IMR-90 (cell line): ENCODE data around the gene CACNA2D3. TPM values are rescaled to one million over a fixed set of nuclear protein-coding genes. Genes with fewer than 3 reads are reported as not detected.

Experiments used
- ATAC-seq: fragments of 200-7000 bp; cut with Tn5 transposase; 2 replicates; pipeline ENCODE4 v1.9.1; 2020; ENCODE audit warnings: low read depth, mild to moderate bottlenecking, moderate library complexity
- BruUV-seq: library from RNA; stranded (reverse); fragments of 400-500 nt; replicated peaks from 2 replicates; lab custom pipeline; 2021; lab: Mats Ljungman, UMichigan
- CTCF ChIA-PET: fragments of 300-600 bp; formaldehyde crosslinking; extraction: SDS; loops from one replicate; lab custom pipeline; 2021; ENCODE audit warnings: antibody characterized with exemption; lab: Yijun Ruan, JAX
- POLR2A ChIA-PET: fragments of 300-600 bp; sonication (Branson Sonifier 250); formaldehyde crosslinking; loops from one replicate; lab custom pipeline; 2022; ENCODE audit warnings: antibody characterized with exemption; ENCODE audit not compliant: unreplicated experiment; lab: Charles Lee
- DNase-seq: peaks from one replicate; pipeline ENCODE4 v3.0.0; 2013
- H2AFZ ChIP-seq: replicated peaks from 2 replicates; pipeline ENCODE3; 2013; ENCODE audit warnings: low read length, mild to moderate bottlenecking; ENCODE audit not compliant: poor library complexity
- H2AK5ac ChIP-seq: 2 replicates; pipeline ENCODE4 v1.6.1; 2013; ENCODE audit warnings: low read depth, low read length, inconsistent platforms
- H2AK9ac ChIP-seq: replicated peaks from 2 replicates; pipeline ENCODE3; 2013; ENCODE audit warnings: mild to moderate bottlenecking, low read depth, low read length, moderate library complexity; ENCODE audit not compliant: poor library complexity
- H2BK120ac ChIP-seq: 2 replicates; pipeline ENCODE4 v1.6.1; 2013; ENCODE audit warnings: low read depth, low read length, inconsistent platforms
- H2BK15ac ChIP-seq: 3 replicates; pipeline ENCODE4 v1.6.1; 2013; ENCODE audit warnings: low read depth, low read length, inconsistent platforms
- H2BK20ac ChIP-seq: 2 replicates; pipeline ENCODE4 v1.6.1; 2013; ENCODE audit warnings: low read depth, mild to moderate bottlenecking, inconsistent platforms, low read length, moderate library complexity
- H2BK5ac ChIP-seq: 2 replicates; pipeline ENCODE4 v1.6.1; 2013; ENCODE audit warnings: mild to moderate bottlenecking, low read depth, low read length, inconsistent platforms; ENCODE audit not compliant: poor library complexity, severe bottlenecking
- H3K14ac ChIP-seq: replicated peaks from 2 replicates; pipeline ENCODE4 v1.6.1; 2013; ENCODE audit warnings: low read depth, low read length, inconsistent platforms
- H3K18ac ChIP-seq: 2 replicates; pipeline ENCODE4 v1.6.1; 2013; ENCODE audit warnings: low read depth, low read length, control low read depth
- H3K23ac ChIP-seq: 2 replicates; pipeline ENCODE4 v1.6.1; 2013; ENCODE audit warnings: low read depth, low read length, inconsistent platforms
- H3K27ac ChIP-seq: 2 replicates; pipeline ENCODE4 v1.5.1; 2013; ENCODE audit warnings: mild to moderate bottlenecking, control low read depth, low read length; ENCODE audit not compliant: insufficient read depth
- H3K27me3 ChIP-seq: 2 replicates; pipeline ENCODE4 v1.6.1; 2013; ENCODE audit warnings: low read length; ENCODE audit not compliant: control insufficient read depth, insufficient read depth
- H3K36me3 ChIP-seq: 2 replicates; pipeline ENCODE4 v1.6.1; 2013; ENCODE audit warnings: low read length, mixed read lengths; ENCODE audit not compliant: control insufficient read depth, insufficient read depth
- H3K4ac ChIP-seq: 2 replicates; pipeline ENCODE4 v1.6.1; 2013; ENCODE audit warnings: low read depth, low read length, inconsistent platforms
- H3K4me1 ChIP-seq: 2 replicates; pipeline ENCODE4 v1.6.1; 2013; ENCODE audit warnings: low read length, mixed read lengths; ENCODE audit not compliant: control insufficient read depth, insufficient read depth
- H3K4me2 ChIP-seq: 2 replicates; pipeline ENCODE4 v1.6.1; 2013; ENCODE audit warnings: low read depth, mild to moderate bottlenecking, control low read depth, low read length, moderate library complexity
- H3K4me3 ChIP-seq: 2 replicates; pipeline ENCODE4 v1.5.1; 2013; ENCODE audit warnings: low read depth, mild to moderate bottlenecking, control low read depth, low read length, moderate library complexity; ENCODE audit not compliant: insufficient read depth
- H3K56ac ChIP-seq: 2 replicates; pipeline ENCODE4 v1.6.1; 2013; ENCODE audit warnings: low read length, inconsistent platforms; ENCODE audit not compliant: insufficient read depth; ENCODE audit errors: extremely low read depth
- H3K79me1 ChIP-seq, 2 experiments: 2 replicates each; pipeline ENCODE4 v1.6.1; 2013; ENCODE audit warnings: low read length in 2 of 2, inconsistent platforms in 1 of 2, low read depth in 1 of 2
- H3K9ac ChIP-seq: 2 replicates; pipeline ENCODE4 v1.6.1; 2013; ENCODE audit warnings: low read depth, low read length, control low read depth
- H3K9me1 ChIP-seq: 2 replicates; pipeline ENCODE4 v1.6.1; 2013; ENCODE audit warnings: low read length, inconsistent platforms; ENCODE audit not compliant: insufficient read depth
- H3K9me3 ChIP-seq: 2 replicates; pipeline ENCODE4 v1.6.1; 2013; ENCODE audit warnings: low read length; ENCODE audit not compliant: control insufficient read depth, insufficient read depth
- H4K20me1 ChIP-seq: 2 replicates; pipeline ENCODE4 v1.6.1; 2013; ENCODE audit warnings: low read length, inconsistent platforms; ENCODE audit not compliant: insufficient read depth
- H4K5ac ChIP-seq: 2 replicates; pipeline ENCODE4 v1.6.1; 2013; ENCODE audit warnings: mild to moderate bottlenecking, low read depth, low read length, control low read depth
- H4K8ac ChIP-seq, 2 experiments: 2 replicates each; pipeline ENCODE4 v1.6.1; 2013; ENCODE audit warnings: low read depth in 2 of 2, low read length in 2 of 2, control low read depth in 1 of 2, inconsistent platforms in 1 of 2
- H4K91ac ChIP-seq: 2 replicates; pipeline ENCODE4 v1.6.1; 2013; ENCODE audit warnings: low read depth, low read length, inconsistent platforms; ENCODE audit not compliant: insufficient read depth
- CHD1 ChIP-seq: IDR thresholded peaks from 2 replicates; pipeline ENCODE4 v1.6.1; 2012; ENCODE audit warnings: low read depth, low read length, improper control_type of control experiment
- CTCF ChIP-seq: conservative IDR thresholded peaks from 2 replicates; pipeline ENCODE4 v1.5.1; 2012; ENCODE audit warnings: mild to moderate bottlenecking, low read depth, low read length, improper control_type of control experiment
- ELK1 ChIP-seq: fragments of 150-350 bp; IDR thresholded peaks from 2 replicates; pipeline ENCODE4 v1.6.1; 2016; ENCODE audit warnings: low read depth, mild to moderate bottlenecking, low read length, moderate library complexity, borderline replicate concordance
- WGBS, 2 experiments: methylation state at CpG; one replicate each; pipeline versions ENCODE4 v1.1.5 to v1.1.7; 2013; ENCODE audit warnings: missing lambda C conversion rate in 2 of 2; ENCODE audit not compliant: insufficient read length in 1 of 2; ENCODE audit errors: extremely low coverage in 2 of 2; 5-methylcytosine and 5-hydroxymethylcytosine counted together
- dilution Hi-C: fragments of 300-500 bp; cut with HindIII; formaldehyde crosslinking; loops from one replicate; pipeline ENCODE4 v1.14.3; 2018; ENCODE audit warnings: low sequenced_read_pairs; ENCODE audit not compliant: unreplicated experiment
- in situ Hi-C: fragments of 300-500 bp; cut with MboI; formaldehyde crosslinking; loops from 3 replicates; pipeline ENCODE4 v1.14.3; 2019; ENCODE audit warnings: low sequenced_read_pairs, inconsistent platforms, mixed read lengths
- intact Hi-C: fragments of 100-400 bp; cut with micrococcal nuclease; formaldehyde crosslinking; loops from 2 replicates; pipeline ENCODE4 v1.10.0; 2022
- polyA plus RNA-seq, 3 experiments: library from polyadenylated mRNA; depleted of rRNA; stranded (reverse); fragments of >200 nt; gene quantifications; 2 replicates each; pipeline ENCODE4 v1.2.3, GENCODE V29; 2012; ENCODE audit warnings: low replicate concordance in 1 of 3
- total RNA-seq: library from RNA; depleted of rRNA; stranded (reverse); fragments of >200 nt; gene quantifications from 2 replicates; pipeline ENCODE4 v1.2.3, GENCODE V29; 2012

CACNA2D3 gene
- total and polyA plus RNA-seq, 2 of the 4 experiments (the other 2 are of a cell fraction) = 0.36 to 0.41 TPM

GRCh38 chr3:54604495-54604894, 482.1 kb downstream of the CACNA2D3 start:
- Histone ChIP-seq H2AFZ (no peak overlapping the region), H2AK5ac (no peak overlapping the region), H3K18ac (no peak overlapping the region), H3K9me1 (no peaks in the 10 kb centered on the region), H3K9ac (no peak overlapping the region), H3K4me1 (no peaks in the 10 kb centered on the region), H3K27me3 (no peaks in the 10 kb centered on the region), H4K5ac (no peak overlapping the region), H4K8ac (no peak overlapping the region), H2AK9ac (no peak overlapping the region), H3K56ac (no peak overlapping the region), H3K4me2 (no peak overlapping the region), H3K4ac (no peak overlapping the region), H3K9me3 (peaks cover 2% of the 10 kb centered on the region; the same call in 1 of the 2 replicates), H3K23ac (no peak overlapping the region), H3K4me3 (no peak overlapping the region), H2BK15ac (no peak overlapping the region), H3K14ac (no peak overlapping the region), H2BK120ac (no peak overlapping the region), H4K20me1 (no peaks in the 10 kb centered on the region), H2BK20ac (no peak overlapping the region), H4K91ac (no peak overlapping the region), H3K36me3 (no peaks in the 10 kb centered on the region), H2BK5ac (no peak overlapping the region), H3K27ac (no peak overlapping the region), H3K79me1 (no peaks in the 10 kb centered on the region)
- dilution Hi-C loops = no loop called here
- intact Hi-C loops = no loop called here
- in situ Hi-C loops = no loop called here
- 20% methylated on average over 2 of the region's 4 CpGs; no CpG with 5 or more reads in 1 of the 2 experiments for WGBS, 2 experiments
- ATAC-seq = no peak
- DNase-seq = no peak
- TF ChIP-seq CHD1 (no peak), ELK1 (no peak), CTCF (no peak)
- ChIA-PET CTCF (no interaction called here), POLR2A (no interaction called here)
- no TSS peak for BruUV-seq
